Activated T-cell treated with anti-CD3 and anti-CD28 coated beads for 1 hour (primary cell): ENCODE results near the gene TRIM8.

Source experiments
- DNase-seq: peaks from one replicate; pipeline ENCODE4 v3.0.0-alpha.2; 2020; ENCODE audit warnings: low read depth

The TRIM8 gene

DNA sequence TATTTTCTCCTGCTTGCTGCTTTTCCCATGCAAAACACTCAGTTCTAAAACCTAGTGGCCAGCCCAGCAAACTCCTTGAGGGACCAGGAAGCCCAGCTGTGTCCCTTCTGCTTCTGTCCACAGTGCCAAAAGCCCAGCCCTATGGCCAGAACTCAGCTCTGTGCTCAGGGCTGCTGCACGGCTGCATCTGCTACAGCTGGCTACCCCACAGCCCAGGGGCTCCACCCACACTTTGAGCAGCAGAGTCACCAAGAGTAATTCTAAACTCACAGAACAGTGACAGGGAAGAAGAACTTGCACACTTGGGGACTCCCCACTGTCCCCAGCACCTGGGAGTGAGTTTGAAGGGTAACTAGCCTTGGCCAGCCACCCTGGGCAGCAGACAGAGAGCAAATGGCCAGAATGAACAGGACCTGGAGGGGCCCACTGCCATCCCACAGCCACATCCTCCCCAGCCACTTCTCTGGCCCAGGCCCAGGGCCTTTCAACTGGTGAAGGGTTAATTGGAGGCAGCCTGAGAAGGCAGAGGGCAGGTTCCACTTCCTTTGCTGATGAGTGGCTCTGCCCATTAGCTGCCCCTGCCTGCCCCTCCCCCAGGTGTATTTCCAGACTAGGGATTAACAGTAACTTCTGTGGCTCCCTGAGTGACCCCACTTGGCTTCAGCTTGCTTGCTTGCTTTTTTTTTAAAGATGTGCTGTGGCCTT lies 28.1 kb upstream of the TRIM8 start:
- DNase-seq = no peak

GRCh38 chr10:102617041-102617440 lies 27.2 kb upstream of the TRIM8 start:
- DNase-seq = no peak

DNA sequence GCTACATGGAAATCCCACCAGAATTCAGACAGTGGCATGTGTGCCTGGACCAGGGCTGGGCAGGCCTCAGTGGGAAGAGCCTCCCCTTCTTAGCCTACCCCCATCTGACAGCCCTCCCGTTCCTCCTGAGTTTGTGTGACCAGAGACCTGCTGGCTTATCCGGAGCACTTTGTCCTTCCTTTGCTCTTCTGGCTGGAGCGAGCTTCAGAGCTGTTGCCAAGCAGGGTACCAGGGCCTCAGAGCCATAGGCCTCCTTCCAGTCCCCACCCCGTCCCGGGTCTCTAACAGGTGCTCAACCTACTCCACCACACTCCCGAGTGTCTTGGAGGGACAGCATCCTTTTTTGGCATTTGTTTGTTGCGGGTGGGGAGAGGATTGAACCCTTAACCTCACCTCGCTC lies 26.5 kb upstream of the TRIM8 start:
- DNase-seq = no peak

DNA sequence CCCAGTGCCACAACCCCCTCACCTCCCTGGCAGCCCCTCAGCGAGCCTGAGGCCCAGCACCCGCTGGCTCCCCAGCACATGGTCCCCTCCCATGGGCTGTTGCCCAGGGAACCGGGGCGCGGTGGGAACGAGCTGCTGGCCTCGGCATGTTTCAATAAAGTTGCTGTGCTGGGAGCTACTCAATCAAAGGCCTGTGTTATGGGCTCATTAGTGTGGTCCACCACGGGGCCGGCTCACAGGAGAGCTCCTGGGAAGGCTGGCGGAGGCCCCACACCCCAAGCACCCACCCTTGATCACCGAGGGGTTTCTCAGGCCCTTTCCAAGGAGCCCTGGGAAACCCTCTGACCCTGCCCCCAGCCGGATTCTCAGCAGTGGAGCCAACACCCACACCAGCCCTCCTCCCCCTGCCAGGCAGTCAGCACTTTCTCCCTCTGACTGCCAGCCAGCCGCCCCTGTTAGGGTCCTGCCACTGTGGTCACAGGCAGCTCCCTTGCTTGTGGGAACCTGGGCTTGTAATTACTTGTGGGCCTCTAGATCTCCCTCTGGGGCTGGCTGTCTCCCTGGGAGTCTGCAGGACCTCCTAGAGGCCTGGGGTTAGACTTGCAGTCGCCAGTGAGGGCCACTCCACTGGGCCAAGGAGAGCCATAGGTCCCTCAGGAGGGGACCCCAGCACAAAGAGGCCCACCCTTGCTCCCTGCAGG lies 24.8 kb upstream of the TRIM8 start:
- no peak for DNase-seq

GRCh38 chr10:102620138-102620590 lies 24.1 kb upstream of the TRIM8 start:
- DNase-seq = no peak

DNA sequence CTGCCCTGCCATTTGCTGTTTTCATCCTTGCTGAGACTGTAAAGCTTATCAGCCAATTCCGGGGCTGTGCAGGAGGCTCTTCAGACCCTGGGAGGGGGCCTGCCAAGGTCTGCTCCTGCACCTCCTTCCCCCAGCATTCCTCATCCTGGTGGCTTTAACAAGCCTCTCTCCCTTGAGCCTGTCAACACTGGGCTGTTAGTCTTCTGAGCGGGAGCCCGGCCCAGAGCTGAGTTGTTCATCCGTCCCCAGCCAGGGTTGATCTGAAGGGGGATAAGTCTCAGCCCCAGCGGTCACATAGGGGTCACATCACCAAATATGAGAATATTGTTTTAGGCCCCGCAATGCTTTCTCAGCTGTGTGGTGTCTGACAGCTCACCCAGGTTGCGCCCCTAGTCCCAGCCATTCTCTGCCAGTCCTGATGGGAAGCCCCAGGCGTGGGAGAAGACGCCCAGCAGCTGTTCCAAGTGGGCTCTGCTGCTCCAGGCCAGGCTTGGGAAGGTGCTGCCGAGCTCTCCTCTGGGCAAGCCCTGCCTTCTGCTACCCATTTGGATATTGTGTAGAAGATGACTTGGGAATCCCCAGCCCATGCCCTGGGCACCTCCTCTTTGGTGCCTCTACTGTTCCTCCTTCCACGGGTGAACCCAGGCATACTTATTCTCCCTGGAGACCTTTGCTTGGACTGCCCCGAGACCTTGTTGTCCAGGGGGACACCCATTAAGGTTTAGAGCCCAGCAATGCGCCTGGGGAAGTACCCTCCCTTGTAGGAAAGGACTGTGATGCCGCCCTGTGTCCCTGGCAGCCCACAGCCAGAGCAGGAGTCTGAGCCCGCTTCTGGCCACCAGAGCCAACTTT lies 23.5 kb upstream of the TRIM8 start:
- no peak for DNase-seq

DNA sequence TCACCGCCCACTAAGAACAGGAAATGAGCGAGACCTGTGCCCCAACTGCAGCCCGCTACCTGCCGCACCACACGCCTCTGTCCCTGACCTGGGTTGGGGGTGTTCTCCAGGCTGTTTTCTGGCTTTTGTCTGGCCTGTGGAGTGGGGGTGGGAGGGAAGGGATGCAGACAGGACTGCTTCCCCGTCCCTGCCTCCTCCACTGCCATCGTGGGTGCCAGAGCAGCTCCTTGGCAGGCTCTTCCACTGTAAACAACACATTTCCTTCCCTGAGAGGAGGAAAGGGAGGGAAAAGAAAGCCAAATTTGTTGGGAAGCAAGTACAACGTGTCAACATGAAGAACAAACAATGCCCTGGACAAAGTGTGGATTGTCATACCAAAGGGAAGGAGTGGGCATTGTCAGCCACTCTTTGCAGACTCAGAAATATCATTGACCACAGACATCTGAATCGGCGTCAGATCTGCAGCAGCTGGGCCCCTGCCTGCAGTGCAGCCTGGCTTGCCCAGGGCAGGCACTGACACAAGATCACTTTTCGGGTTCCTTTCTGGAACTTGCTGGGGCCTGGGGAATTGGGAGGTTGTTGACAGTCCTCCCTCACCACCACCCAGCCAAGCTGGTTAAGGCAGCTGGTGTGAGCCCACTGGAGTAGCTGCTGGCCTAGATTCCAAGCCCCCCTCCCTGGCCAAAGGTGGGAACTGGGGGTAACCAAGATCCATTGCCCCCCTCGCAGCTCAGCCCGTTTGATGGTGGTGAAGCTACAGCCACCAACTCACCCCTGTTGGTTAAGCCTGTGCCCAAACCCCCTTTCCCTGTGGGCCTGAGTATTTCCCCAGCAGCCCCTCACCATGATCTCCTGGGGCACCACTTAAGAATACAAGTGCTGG lies 22.6 kb upstream of the TRIM8 start:
- DNase-seq = no peak

DNA sequence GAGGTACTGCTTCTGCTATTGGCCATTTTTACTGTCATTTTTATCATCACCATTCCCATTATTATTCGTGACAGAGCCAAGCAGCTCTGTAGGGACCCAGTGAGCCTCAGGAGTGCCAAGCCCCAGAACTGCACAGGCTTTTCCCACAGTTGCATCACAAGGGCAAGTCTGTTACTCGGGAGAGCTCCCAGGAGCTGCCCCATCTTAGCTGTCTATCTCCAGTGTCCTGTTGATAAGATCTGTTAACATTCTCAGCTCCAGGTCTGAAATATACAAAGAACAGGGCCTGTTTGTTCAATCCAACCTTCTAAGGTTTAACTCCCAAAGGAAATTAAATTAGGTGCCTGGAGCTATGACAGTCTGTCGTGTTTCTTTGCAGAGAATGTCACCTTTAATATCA lies 20.2 kb upstream of the TRIM8 start:
- DNase-seq = no peak

- no peak for DNase-seq
These were observed 19.3 kb upstream of the TRIM8 start for GRCh38 chr10:102624751-102625645.

DNA sequence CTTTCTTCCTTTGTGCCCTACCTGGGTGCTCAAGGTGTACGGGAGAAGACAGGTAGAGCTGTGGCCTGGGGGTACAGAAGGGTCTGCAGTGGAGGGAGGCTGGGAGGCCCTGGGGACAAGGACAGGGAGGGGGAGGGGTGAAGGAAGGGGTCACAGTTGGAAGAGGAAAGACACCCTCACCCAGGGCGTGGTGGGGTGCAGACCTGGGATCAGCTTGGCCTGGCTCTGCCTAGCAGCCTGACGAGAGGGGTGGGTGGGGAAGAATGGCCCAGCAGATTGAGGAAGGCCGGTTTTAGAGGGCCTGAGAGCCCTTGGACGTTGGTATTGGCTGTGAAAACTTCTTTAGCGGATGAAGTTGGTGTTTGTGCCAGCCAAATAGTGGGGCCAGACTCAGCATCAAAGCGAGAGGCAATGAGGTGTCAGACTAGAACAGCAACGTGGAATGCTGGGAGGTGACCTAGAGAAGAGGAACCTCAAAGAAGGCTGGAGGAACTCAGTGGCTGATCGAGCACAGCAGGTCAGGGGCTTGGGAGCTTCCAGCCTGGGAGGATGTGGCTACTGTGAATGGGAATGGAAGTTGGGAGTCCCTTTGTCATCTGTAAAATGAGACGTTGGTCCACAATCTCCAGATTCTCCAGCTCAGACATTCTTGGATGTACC lies 18.1 kb upstream of the TRIM8 start:
- no peak for DNase-seq

GRCh38 chr10:102627291-102627735 lies 17.0 kb upstream of the TRIM8 start:
- DNase-seq = no peak

GRCh38 chr10:102627736-102628293 lies 16.5 kb upstream of the TRIM8 start:
- no peak for DNase-seq

DNA sequence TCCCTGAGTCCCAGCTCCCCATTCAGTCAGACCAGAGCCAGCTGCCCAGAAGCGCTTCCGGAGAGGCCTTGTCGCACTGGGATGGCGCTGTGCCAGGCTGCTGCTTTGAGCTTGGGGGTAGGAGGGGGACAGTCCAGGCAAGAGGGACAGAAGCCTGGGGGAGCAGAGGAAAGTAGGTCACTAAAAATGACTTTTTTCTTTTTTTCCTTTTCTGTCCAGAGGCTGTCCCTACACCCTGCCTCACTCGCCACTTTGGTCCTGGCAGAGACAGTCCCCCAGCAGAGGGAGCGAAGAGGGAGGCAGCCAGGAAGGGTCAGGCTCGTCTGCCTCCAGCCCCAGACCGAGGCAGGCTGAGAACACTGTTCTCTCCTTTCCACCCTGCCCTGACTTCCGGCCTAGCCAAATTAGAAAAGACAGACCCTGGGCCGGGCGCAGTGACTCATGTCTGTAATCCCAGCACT lies 15.8 kb upstream of the TRIM8 start:
- DNase-seq = no peak

DNA sequence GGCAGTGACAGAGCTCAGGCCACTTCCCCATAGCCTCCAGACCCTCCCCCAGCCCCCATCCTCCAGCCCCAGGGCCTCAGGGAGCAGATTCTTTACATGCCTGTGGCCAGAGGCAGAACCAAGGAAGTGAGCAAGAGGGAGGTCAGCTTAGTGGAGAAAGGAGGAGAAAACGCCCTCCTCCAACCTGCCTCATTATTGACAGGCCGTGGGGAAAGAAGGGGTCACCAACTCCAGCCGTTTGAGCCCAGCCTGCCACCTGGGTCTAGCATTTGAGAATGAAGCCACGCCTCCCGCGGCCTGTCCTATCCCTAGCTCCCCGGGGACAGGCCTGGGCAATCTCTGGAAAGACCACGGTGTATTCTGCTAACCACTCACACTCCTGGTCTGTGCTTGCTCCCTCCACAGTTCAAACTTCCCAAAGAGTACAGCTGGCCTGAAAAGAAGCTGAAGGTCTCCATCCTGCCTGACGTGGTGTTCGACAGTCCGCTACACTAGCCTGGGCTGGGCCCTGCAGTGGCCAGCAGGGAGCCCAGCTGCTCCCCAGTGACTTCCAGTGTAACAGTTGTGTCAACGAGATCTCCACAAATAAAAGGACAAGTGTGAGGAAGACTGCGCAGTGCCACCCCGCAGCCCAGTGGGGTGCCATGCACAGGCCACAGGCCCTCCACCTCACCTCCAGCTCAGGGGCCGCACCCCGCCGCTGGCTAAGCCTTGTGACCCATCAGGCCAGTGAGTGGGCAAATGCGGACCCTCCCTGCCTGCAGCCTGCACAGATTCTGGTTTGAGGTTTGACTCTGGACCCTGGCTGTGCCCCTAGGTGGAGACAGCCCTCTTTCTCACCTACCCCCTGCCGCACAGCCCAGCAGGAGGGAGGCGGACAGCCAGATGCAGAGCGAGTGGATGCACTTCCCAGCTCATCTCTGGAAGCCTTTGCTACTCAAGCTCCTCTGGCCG lies 14.3 kb upstream of the TRIM8 start:
- no peak for DNase-seq

DNA sequence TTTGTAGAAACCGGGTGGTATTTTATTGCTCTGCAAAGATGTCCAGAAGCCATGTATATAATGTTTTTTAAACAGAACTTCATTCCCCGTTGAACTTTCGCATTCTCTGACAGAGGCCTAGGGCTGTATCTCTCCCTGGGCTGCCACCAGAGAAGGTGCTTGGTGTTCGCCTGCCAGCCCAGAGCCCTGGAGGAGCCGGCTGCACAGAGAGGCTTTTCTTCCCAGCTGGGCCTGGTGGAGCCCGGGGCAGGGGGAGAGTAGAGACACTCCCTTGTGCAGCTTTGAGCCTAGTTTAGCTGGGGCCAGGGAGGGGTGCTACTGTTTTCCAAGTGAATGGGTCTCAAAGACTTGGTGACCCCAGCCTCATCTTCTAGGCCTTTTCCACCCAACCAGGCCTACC lies 13.6 kb upstream of the TRIM8 start:
- no peak for DNase-seq

DNA sequence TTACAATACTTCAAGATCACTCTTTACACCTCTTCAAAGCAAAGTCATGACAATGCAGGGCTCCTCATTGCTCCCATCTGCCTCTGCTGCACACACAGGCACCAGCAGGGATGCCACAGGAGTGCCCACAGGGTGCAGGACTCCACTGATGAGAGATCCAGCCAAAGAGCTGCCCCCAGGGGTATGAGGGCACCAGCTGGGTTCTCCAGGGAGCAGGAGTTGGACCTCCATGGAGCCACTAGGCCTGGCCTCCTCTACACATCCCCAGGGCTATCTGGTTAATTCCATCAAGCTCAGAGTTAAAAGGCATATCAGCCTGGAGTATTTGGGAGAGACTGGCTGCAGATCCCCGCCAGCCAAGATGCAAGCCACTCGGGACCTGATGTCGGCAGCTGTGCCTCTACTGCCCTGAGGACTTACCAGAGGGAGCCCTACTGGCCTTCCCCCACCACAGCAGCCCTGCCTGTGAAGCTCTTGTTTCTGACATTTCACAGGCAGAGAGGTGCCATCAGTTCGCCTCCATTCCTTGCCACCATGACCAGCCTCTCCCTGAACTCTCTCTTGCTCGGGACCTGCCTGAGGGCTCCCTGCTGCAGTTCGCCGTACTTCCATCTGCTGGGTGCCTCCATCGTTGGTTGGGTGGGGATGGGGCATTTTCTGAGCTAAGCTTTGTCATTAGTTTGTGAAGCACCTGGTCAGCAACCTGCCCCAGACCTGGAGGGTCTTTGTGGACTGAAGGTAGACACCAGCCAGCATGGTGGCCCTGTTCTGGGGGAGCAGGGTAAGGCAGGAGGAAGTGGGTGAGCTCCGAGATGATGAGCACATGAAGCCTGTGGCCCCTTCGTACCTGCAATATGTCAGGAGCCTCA lies 12.5 kb upstream of the TRIM8 start:
- no peak for DNase-seq

GRCh38 chr10:102632394-102633111 lies 11.7 kb upstream of the TRIM8 start:
- DNase-seq = no peak
